K562 (cell line): Measurements from ENCODE around the gene POLR2H. TPM values are rescaled to one million over a fixed set of nuclear protein-coding genes. Genes with fewer than 3 reads are reported as not detected.

Experiments
- ATAC-seq: fragments of 200-7000 bp; cut with Tn5 transposase; 3 replicates; pipeline ENCODE4 v1.9.1; 2020; ENCODE audit warnings: moderate library complexity
- Bru-seq: library from RNA; stranded (reverse); fragments of 400-500 nt; gene quantifications from one replicate; lab custom pipeline; 2021; lab: Mats Ljungman, UMichigan
- BruChase-seq, 2 experiments: library from RNA; stranded (reverse); fragments of 400-500 nt; gene quantifications; one replicate each; lab custom pipeline; 2021; lab: Mats Ljungman, UMichigan
- BruUV-seq: library from RNA; stranded (reverse); fragments of 400-500 nt; replicated peaks from 2 replicates; lab custom pipeline; 2021; lab: Mats Ljungman, UMichigan
- CTCF ChIA-PET: fragments of 300-600 bp; formaldehyde crosslinking; extraction: SDS; loops from one replicate; lab custom pipeline; 2021; ENCODE audit warnings: low intra/inter-chr PET ratio; lab: Yijun Ruan, JAX
- POLR2A ChIA-PET: fragments of 300-600, 350-650 bp; sonication (Branson Sonifier 250); formaldehyde crosslinking; extraction: SDS; loops from one replicate; lab custom pipeline; 2021; ENCODE audit warnings: antibody characterized with exemption, inconsistent platforms; lab: Yijun Ruan, JAX
- DNase-seq, 4 experiments: peaks; one replicate each; pipeline versions ENCODE4 v3.0.0 to v3.0.0-alpha.2; 2011 to 2018; ENCODE audit warnings: low spot score in 3 of 4, mixed read lengths in 3 of 4; ENCODE audit errors: extremely low read depth in 1 of 4
- FAIRE-seq: peaks from 2 replicates; lab custom pipeline; 2011; peaks lifted over from hg19 to GRCh38; lab: Jason Lieb, UNC
- H2AFZ ChIP-seq: 2 replicates; pipeline ENCODE4 v1.6.0; 2011; ENCODE audit warnings: low read depth, low read length, control low read depth, inconsistent platforms
- H3K27ac ChIP-seq: fragments of 200-600 bp; 3 replicates; pipeline ENCODE4 v1.8.0; 2011; ENCODE audit warnings: low read depth, mild to moderate bottlenecking, control low read depth, inconsistent platforms, low read length, moderate library complexity, mixed read lengths; ENCODE audit errors: extremely low read depth
- H3K27me3 ChIP-seq, 2 experiments: fragments of 300-600 bp in 1 of 2; 2 replicates in 1 of 2; 3 replicates in 1 of 2; pipeline versions ENCODE4 v1.6.0 to v1.8.0; 2011; ENCODE audit warnings: inconsistent platforms in 2 of 2, low read length in 2 of 2, mild to moderate bottlenecking in 1 of 2, mixed read lengths in 1 of 2, moderate library complexity in 1 of 2; ENCODE audit not compliant: control insufficient read depth in 2 of 2, insufficient read depth in 2 of 2
- H3K36me3 ChIP-seq: fragments of 300-600 bp; 3 replicates; pipeline ENCODE4 v1.8.0; 2011; ENCODE audit warnings: mild to moderate bottlenecking, low read length, inconsistent platforms; ENCODE audit not compliant: control insufficient read depth, insufficient read depth
- H3K4me1 ChIP-seq, 2 experiments: fragments of 200-600 bp in 1 of 2; replicated peaks in 1 of 2; 2 replicates in 1 of 2; 3 replicates in 1 of 2; pipeline versions ENCODE4 v1.5.1 to v1.8.0; 2011; ENCODE audit warnings: inconsistent platforms in 2 of 2, low read length in 2 of 2, mild to moderate bottlenecking in 1 of 2, mixed read lengths in 1 of 2, moderate library complexity in 1 of 2; ENCODE audit not compliant: control insufficient read depth in 2 of 2, insufficient read depth in 2 of 2
- H3K4me2 ChIP-seq: 2 replicates; pipeline ENCODE4 v1.6.1; 2011; ENCODE audit warnings: low read length, control low read depth, inconsistent platforms, mixed read lengths; ENCODE audit not compliant: insufficient read depth
- H3K4me3 ChIP-seq: fragments of 200-600 bp; sonication (generic), shearing (Covaris generic); 2 replicates; pipeline ENCODE4 v1.5.1; 2016; ENCODE audit warnings: control low read depth, inconsistent platforms
- H3K79me2 ChIP-seq: fragments of 200-600 bp; 3 replicates; pipeline ENCODE4 v1.8.0; 2011; ENCODE audit warnings: low read length, inconsistent platforms; ENCODE audit not compliant: control insufficient read depth, insufficient read depth
- H3K9ac ChIP-seq, 2 experiments: 2 replicates each; pipeline versions ENCODE4 v1.6.0 to v1.6.1; 2011; ENCODE audit warnings: low read depth in 2 of 2, low read length in 2 of 2, control low read depth in 1 of 2, inconsistent platforms in 1 of 2, mild to moderate bottlenecking in 1 of 2, mixed read lengths in 1 of 2; ENCODE audit not compliant: insufficient read depth in 1 of 2
- H3K9me1 ChIP-seq: one replicate; pipeline ENCODE4 v1.6.0; 2011; ENCODE audit warnings: inconsistent platforms, mild to moderate bottlenecking, low read length, moderate library complexity; ENCODE audit not compliant: control insufficient read depth, insufficient read depth
- H3K9me3 ChIP-seq: replicated peaks from 2 replicates; pipeline ENCODE4 v1.5.1; 2011; ENCODE audit warnings: low read depth, low read length, inconsistent platforms; ENCODE audit not compliant: control insufficient read depth, insufficient read depth
- H4K20me1 ChIP-seq: replicated peaks from 2 replicates; pipeline ENCODE4 v1.6.1; 2011; ENCODE audit warnings: low read length, inconsistent platforms, mixed read lengths; ENCODE audit not compliant: control insufficient read depth, insufficient read depth
- HNRNPL ChIP-seq: fragments of 200-400 bp; formaldehyde crosslinking; IDR thresholded peaks from 2 replicates; pipeline ENCODE4 v1.6.1; 2017; ENCODE audit warnings: low read depth, mild to moderate bottlenecking, low read length
- WGBS: fragments of 100-300 bp; shearing (Covaris generic); methylation state at CpG from one replicate; pipeline ENCODE4 v1.1.6; 2016; ENCODE audit warnings: low coverage, mixed read lengths; ENCODE audit not compliant: insufficient coverage; ENCODE audit errors: missing lambda C conversion rate; 5-methylcytosine and 5-hydroxymethylcytosine counted together
- in situ Hi-C: fragments of 300-500 bp; cut with MboI; formaldehyde crosslinking; loops from 4 replicates; pipeline ENCODE4 v1.15.0; 2018; ENCODE audit warnings: inconsistent platforms, mixed read lengths
- intact Hi-C: fragments of 100-400 bp; cut with micrococcal nuclease; formaldehyde crosslinking; loops from 2 replicates; pipeline ENCODE4 v1.14.2; 2022
- long read RNA-seq, 3 experiments: library from polyadenylated mRNA in 2 of 3; library from RNA in 1 of 3; unstranded in 2 of 3; stranded (forward) in 1 of 3; transcript quantifications; one replicate each; pipeline ENCODE4 v2.0.0, GENCODE V29; 2019 to 2022
- polyA minus RNA-seq, 3 experiments: library from RNA; depleted of rRNA, polyadenylated mRNA; stranded (reverse); fragments of >200 nt; gene quantifications; 2 replicates each; pipeline ENCODE4 v1.2.3, GENCODE V29; 2011
- polyA plus RNA-seq, 8 experiments: library from polyadenylated mRNA; depleted of rRNA in 4 of 8; stranded (reverse) in 5 of 8; unstranded in 3 of 8; fragments of >200 nt; fragmentation: Nextera tagmentation in 2 of 8; fragmentation: Illumina TruSeq in 1 of 8; extraction: Ambion mirVana in 2 of 8; extraction: Trizol in 1 of 8; gene quantifications; 2 replicates each; pipeline versions ENCODE4 v1.2.1 to v1.2.3, GENCODE V29; 2011 to 2014; ENCODE audit warnings: inconsistent platforms in 1 of 8, missing spikeins in 1 of 8
- total RNA-seq, 7 experiments: library from RNA; depleted of rRNA in 6 of 7; stranded (reverse); fragments of >200 nt in 6 of 7; fragmentation: Illumina TruSeq in 2 of 7; extraction: Trizol in 2 of 7; gene quantifications; 2 replicates each; pipeline versions ENCODE4 v1.2.1 to v1.2.3, GENCODE V29; 2011 to 2021; ENCODE audit warnings: low replicate concordance in 1 of 7
- TF ChIP-seq, protein P1 (sequence below), 2 experiments: fragments of 450-650 bp; formaldehyde crosslinking in 1 of 2; IDR thresholded peaks; 2 replicates each; pipeline versions ENCODE4 v1.4.0 to v1.6.1; 2014 to 2020; ENCODE audit warnings: mild to moderate bottlenecking in 2 of 2, borderline replicate concordance in 1 of 2, low read depth in 1 of 2
- TF ChIP-seq, protein P2 (sequence below): fragments of 200-800 bp; sonication (Bioruptor generic); IDR thresholded peaks from 2 replicates; pipeline ENCODE4 v1.6.1; 2017; ENCODE audit warnings: missing genetic modification characterization, missing compliant biosample characterization
- TF ChIP-seq, protein P3 (sequence below): fragments of 250-450 bp; sonication (Bioruptor Pico); IDR thresholded peaks from 2 replicates; pipeline ENCODE4 v1.8.0; 2021; ENCODE audit warnings: borderline replicate concordance, mild to moderate bottlenecking, moderate library complexity; ENCODE audit not compliant: poor library complexity, severe bottlenecking

Gene POLR2H
- 300 and 317 TPM in 2 replicates for total RNA-seq (2011; cell fraction: chromatin; rRNA removed; ENCODE audit: low replicate concordance)
- total RNA-seq (2011; cell fraction: nucleolus; rRNA removed), result 170 and 180 TPM in 2 replicates
- 229 and 244 TPM in 2 replicates for total RNA-seq (2011; cell fraction: nucleoplasm; rRNA removed)
- total RNA-seq (2014; rRNA removed) (128 and 149 TPM in 2 replicates), total RNA-seq (2014; rRNA removed; fragmentation: Illumina TruSeq; extraction: Trizol) (160 and 175 TPM in 2 replicates), total RNA-seq (2015; rRNA removed; fragmentation: Illumina TruSeq; extraction: Trizol) (145 and 147 TPM in 2 replicates), total RNA-seq (2021) (134 and 135 TPM in 2 replicates), polyA plus RNA-seq (2011; rRNA removed) (289 and 319 TPM in 2 replicates), polyA plus RNA-seq (2014; fragmentation: Illumina TruSeq; extraction: Trizol) (220 and 222 TPM in 2 replicates), polyA plus RNA-seq (2014; fragmentation: Nextera tagmentation; extraction: Ambion mirVana) (100 to 1,000 TPM; 502 to 512 TPM), polyA plus RNA-seq (2014; rRNA removed) (245 and 256 TPM in 2 replicates), polyA minus RNA-seq (2011; rRNA and poly(A)+ RNA removed) (167 and 184 TPM in 2 replicates), Bru-seq, nascent RNA (percentile 94 among the genes with signal in this experiment), BruChase-seq, experiment 1, labeled RNA remaining after a 2-hour chase (percentile 90 among the genes with signal in this experiment), BruChase-seq, experiment 2, labeled RNA remaining after a 6-hour chase (percentile 94 among the genes with signal in this experiment)
- polyA plus RNA-seq (2011; cell fraction: cytosol; rRNA removed), result 191 and 459 TPM in 2 replicates
- polyA plus RNA-seq (2011; cell fraction: nucleus; rRNA removed), result 324 and 334 TPM in 2 replicates
- polyA plus RNA-seq (2012), result 100 and 156 TPM in 2 replicates
- 56.9 and 60.7 TPM in 2 replicates for polyA minus RNA-seq (2011; cell fraction: cytosol; rRNA and poly(A)+ RNA removed)
- 51.2 and 86.4 TPM in 2 replicates for polyA minus RNA-seq (2011; cell fraction: nucleus; rRNA and poly(A)+ RNA removed)
- long read RNA-seq, experiment 1, transcript POLR2H-208 (6 exons, 1,802 nt), result minor isoform, 10 of 234 reads
- long read RNA-seq, experiment 1, transcript POLR2H-202 (5 exons, 878 nt), result major isoform, 25 of 234 reads
- long read RNA-seq, experiment 1, partial matches to known transcripts, result 179 of 234 reads
- long read RNA-seq, experiment 1, other reads (novel, unspliced or antisense), result 13 of 234 reads
- long read RNA-seq, experiment 2, transcript POLR2H-202 (5 exons, 878 nt), result major isoform, 11 of 134 reads
- long read RNA-seq, experiment 2, partial matches to known transcripts, result 96 of 134 reads
- long read RNA-seq, experiment 2, other reads (novel, unspliced or antisense), result 16 of 134 reads
- long read RNA-seq, experiment 3, transcript POLR2H-202 (5 exons, 878 nt), result major isoform, 13 of 118 reads
- long read RNA-seq, experiment 3, partial matches to known transcripts, result 95 of 118 reads
- long read RNA-seq, experiment 3, other reads (novel, unspliced or antisense), result 4 of 118 reads

DNA sequence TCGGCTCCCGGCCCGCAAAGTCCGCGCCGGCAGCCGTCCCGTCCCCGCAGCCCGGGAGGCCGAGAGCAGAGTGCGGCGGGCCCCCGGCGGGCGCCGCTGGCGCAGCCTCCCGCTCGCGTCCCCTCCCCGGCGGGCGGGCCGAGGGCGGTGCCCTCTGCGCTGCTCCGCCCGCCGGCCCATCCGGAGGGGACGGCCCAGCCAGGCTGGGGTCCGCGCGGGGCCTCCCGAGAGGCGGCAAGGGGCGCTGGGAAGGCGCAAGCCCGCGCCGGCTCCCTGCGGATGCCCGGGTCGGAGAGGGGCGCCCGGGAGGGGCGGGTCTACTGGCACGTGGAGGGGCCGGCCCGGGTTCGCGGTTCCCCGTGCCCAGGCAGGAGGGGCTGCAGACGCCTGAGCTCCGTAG is at the start of gene POLR2H, which contains the start of gene CLCN2:
POLR2H (plus strand) TSS at position 179 of the 400 bp plus-strand sequence. CDS start 1,783 bp downstream, outside the sequence.
CLCN2 (minus strand) TSS at position 74 of the 400 bp plus-strand sequence. CDS start 126 bp downstream, outside the sequence.
- ChIA-PET CTCF (no interaction called here), POLR2A (interaction anchor here (0.7 to 1.5 kb wide), 5 partner anchors 9 to 58 kb away, joined by 3 to 8 read pairs (median 4); no protein-coding TSS in a partner anchor)
- BruUV-seq, result no TSS peak
- Histone ChIP-seq H4K20me1 (no peaks in the 10 kb centered on the region), H3K4me3 (peak within 1 kb of the TSS; percentile 71), H2AFZ (peak within 1 kb of the TSS; percentile 85), H3K9ac (peak within 1 kb of the TSS; percentile 88 to 95), H3K4me2 (peak within 1 kb of the TSS; percentile 97), H3K9me3 (no peaks in the 10 kb centered on the region), H3K79me2 (peaks cover 56% of the 10 kb centered on the region), H3K27ac (peak within 1 kb of the TSS; percentile 98), H3K9me1 (peaks cover 8% of the 10 kb centered on the region), H3K27me3 (no peaks in the 10 kb centered on the region), H3K4me1 (peaks cover 28 to 63% of the 10 kb centered on the region in 2 experiments), H3K36me3 (peaks cover 46% of the 10 kb centered on the region)
- under 1% methylated on average over 26 of the region's 56 CpGs for WGBS
- intact Hi-C loops (no loop called here), in situ Hi-C loops (no loop called here)
- peak; percentile 67 to 82 (median 78) for DNase-seq
- ATAC-seq, result peak; percentile 72
- FAIRE-seq, result no peak
- peak; percentile 85 for TF ChIP-seq HNRNPL
- TF ChIP-seq, protein P1, sequence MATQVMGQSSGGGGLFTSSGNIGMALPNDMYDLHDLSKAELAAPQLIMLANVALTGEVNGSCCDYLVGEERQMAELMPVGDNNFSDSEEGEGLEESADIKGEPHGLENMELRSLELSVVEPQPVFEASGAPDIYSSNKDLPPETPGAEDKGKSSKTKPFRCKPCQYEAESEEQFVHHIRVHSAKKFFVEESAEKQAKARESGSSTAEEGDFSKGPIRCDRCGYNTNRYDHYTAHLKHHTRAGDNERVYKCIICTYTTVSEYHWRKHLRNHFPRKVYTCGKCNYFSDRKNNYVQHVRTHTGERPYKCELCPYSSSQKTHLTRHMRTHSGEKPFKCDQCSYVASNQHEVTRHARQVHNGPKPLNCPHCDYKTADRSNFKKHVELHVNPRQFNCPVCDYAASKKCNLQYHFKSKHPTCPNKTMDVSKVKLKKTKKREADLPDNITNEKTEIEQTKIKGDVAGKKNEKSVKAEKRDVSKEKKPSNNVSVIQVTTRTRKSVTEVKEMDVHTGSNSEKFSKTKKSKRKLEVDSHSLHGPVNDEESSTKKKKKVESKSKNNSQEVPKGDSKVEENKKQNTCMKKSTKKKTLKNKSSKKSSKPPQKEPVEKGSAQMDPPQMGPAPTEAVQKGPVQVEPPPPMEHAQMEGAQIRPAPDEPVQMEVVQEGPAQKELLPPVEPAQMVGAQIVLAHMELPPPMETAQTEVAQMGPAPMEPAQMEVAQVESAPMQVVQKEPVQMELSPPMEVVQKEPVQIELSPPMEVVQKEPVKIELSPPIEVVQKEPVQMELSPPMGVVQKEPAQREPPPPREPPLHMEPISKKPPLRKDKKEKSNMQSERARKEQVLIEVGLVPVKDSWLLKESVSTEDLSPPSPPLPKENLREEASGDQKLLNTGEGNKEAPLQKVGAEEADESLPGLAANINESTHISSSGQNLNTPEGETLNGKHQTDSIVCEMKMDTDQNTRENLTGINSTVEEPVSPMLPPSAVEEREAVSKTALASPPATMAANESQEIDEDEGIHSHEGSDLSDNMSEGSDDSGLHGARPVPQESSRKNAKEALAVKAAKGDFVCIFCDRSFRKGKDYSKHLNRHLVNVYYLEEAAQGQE (IDR thresholded peaks at IDR 0.05; ENCODE audit: borderline replicate concordance), result no peak
- TF ChIP-seq, protein P1 (CRISPR knock-in tag; IDR thresholded peaks at IDR 0.05; ENCODE audit: low read depth), result peak; percentile 26; the same call in 1 of the 2 replicates
- TF ChIP-seq, protein P2, sequence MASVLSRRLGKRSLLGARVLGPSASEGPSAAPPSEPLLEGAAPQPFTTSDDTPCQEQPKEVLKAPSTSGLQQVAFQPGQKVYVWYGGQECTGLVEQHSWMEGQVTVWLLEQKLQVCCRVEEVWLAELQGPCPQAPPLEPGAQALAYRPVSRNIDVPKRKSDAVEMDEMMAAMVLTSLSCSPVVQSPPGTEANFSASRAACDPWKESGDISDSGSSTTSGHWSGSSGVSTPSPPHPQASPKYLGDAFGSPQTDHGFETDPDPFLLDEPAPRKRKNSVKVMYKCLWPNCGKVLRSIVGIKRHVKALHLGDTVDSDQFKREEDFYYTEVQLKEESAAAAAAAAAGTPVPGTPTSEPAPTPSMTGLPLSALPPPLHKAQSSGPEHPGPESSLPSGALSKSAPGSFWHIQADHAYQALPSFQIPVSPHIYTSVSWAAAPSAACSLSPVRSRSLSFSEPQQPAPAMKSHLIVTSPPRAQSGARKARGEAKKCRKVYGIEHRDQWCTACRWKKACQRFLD (CRISPR knock-in tag), result no peak
- TF ChIP-seq, protein P3, sequence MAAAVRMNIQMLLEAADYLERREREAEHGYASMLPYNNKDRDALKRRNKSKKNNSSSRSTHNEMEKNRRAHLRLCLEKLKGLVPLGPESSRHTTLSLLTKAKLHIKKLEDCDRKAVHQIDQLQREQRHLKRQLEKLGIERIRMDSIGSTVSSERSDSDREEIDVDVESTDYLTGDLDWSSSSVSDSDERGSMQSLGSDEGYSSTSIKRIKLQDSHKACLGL (CRISPR knock-in tag), result peak; percentile 41
